ENCODE data around the gene CDH23.

CDH23 gene

GRCh38 chr10:71502851-71503250 is 106.1 kb downstream of the CDH23 start:
- no peak for TF ChIP-seq CTCF (IDR thresholded peaks at IDR 0.05)

GRCh38 chr10:71504168-71504567 is 107.4 kb downstream of the CDH23 start:
- TF ChIP-seq CTCF (IDR thresholded peaks at IDR 0.05), result no peak

GRCh38 chr10:71504570-71504969 is 107.8 kb downstream of the CDH23 start:
- TF ChIP-seq CTCF (IDR thresholded peaks at IDR 0.05), result no peak

GRCh38 chr10:71505862-71506261 is 109.1 kb downstream of the CDH23 start:
- no peak for TF ChIP-seq CTCF (IDR thresholded peaks at IDR 0.05)

GRCh38 chr10:71509444-71509843 is 112.7 kb downstream of the CDH23 start:
- no peak for TF ChIP-seq CTCF (IDR thresholded peaks at IDR 0.05)

GRCh38 chr10:71511206-71511605 is 114.5 kb downstream of the CDH23 start:
- no peak for TF ChIP-seq CTCF (IDR thresholded peaks at IDR 0.05)

GRCh38 chr10:71512312-71512711 is 115.6 kb downstream of the CDH23 start:
- no peak for TF ChIP-seq CTCF (IDR thresholded peaks at IDR 0.05)

- TF ChIP-seq CTCF (IDR thresholded peaks at IDR 0.05), result no peak
Observed at GRCh38 chr10:71512761-71513539, 116.2 kb downstream of the CDH23 start.

Measured in LNCAP (cell line).